DND-41 (cell line): ENCODE measurements around the gene ST6GALNAC3.

Experiments
- EZH2 ChIP-seq: IDR thresholded peaks from 3 replicates; pipeline ENCODE4 v1.6.1; 2012; ENCODE audit warnings: borderline replicate concordance, low read depth, mild to moderate bottlenecking, moderate library complexity, low read length, inconsistent platforms; ENCODE audit not compliant: severe bottlenecking
- TF ChIP-seq, protein P1 (sequence below): IDR thresholded peaks from 2 replicates; pipeline ENCODE4 v1.5.1; 2012; ENCODE audit warnings: borderline replicate concordance, low read length, moderate library complexity, mild to moderate bottlenecking; ENCODE audit not compliant: poor library complexity, severe bottlenecking; ENCODE audit errors: extremely low read depth

GRCh38 chr1:76285578-76286135 is 211.1 kb downstream of the ST6GALNAC3 start:
- TF ChIP-seq, protein P1, sequence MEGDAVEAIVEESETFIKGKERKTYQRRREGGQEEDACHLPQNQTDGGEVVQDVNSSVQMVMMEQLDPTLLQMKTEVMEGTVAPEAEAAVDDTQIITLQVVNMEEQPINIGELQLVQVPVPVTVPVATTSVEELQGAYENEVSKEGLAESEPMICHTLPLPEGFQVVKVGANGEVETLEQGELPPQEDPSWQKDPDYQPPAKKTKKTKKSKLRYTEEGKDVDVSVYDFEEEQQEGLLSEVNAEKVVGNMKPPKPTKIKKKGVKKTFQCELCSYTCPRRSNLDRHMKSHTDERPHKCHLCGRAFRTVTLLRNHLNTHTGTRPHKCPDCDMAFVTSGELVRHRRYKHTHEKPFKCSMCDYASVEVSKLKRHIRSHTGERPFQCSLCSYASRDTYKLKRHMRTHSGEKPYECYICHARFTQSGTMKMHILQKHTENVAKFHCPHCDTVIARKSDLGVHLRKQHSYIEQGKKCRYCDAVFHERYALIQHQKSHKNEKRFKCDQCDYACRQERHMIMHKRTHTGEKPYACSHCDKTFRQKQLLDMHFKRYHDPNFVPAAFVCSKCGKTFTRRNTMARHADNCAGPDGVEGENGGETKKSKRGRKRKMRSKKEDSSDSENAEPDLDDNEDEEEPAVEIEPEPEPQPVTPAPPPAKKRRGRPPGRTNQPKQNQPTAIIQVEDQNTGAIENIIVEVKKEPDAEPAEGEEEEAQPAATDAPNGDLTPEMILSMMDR: no peak
- TF ChIP-seq EZH2: no peak
